HG02973 (cell line): ENCODE measurements around the gene AGBL4.
"Not testable (repeated sequence)": the region's sequence is repeated elsewhere in the genome, so short reads cannot be mapped to it uniquely, and the experiment has no call there.

Source experiments
- ATAC-seq: cut with Tn5 transposase; IDR thresholded peaks from one replicate; pipeline ENCODE4 v1.9.1; 2021; ENCODE audit warnings: moderate library complexity; ENCODE audit not compliant: unreplicated experiment

AGBL4 gene

DNA sequence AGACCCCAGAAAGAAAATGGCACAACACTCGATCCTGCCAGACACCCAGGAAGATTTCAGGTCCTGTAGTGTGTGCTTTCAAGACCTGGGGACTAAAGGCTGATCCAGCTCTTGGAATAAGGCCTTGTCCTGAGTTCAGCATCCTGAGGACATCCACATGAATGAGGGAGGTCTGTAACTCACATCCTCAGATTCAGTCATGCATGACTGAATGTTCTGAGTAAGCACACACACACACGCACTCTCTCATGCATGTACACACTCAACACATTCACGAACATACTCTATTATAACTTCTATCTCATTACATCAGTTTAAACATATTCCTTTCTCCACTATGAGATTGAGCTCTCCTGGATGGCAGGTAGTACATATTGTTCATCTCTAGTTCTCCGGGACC lies 973.7 kb downstream of the AGBL4 start:
- ATAC-seq: no peak

DNA sequence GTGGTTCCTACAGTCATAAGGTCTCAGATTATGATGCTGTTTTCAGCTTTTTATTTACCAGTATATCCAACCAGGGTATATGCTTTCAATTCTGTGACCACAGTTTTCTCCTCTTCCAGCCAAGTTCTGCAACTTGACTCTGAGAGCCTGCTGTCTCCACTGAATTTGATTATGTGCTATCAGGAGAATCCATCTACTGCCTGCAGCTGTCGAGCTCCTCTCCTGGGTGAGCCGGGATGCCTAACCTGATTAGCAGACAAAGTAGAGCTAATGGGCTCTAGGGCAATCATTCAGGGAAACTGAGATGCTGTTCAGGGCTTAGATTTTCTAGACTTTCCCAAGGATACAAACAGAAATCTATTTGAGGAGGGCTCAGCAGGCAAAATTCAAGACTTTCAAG lies 975.6 kb downstream of the AGBL4 start:
- no peak for ATAC-seq

DNA sequence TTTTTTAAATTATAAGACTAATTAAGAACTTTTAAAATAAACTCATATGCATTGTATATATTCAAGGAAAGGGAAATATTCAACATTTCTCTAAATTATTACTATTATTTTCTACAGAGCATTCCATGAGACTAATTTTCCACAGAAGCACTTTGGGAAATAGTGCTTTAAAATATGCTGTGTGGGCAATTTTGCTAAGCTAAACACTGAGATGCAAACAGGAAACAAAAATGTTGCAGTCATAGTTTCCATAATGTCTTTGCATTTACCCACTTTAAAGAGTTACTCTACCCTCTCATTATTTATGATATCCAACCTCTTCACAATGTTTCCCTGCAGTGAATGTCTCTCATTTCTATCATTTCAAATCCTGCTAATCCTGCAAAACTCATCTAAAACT lies 977.4 kb downstream of the AGBL4 start:
- ATAC-seq: no peak

DNA sequence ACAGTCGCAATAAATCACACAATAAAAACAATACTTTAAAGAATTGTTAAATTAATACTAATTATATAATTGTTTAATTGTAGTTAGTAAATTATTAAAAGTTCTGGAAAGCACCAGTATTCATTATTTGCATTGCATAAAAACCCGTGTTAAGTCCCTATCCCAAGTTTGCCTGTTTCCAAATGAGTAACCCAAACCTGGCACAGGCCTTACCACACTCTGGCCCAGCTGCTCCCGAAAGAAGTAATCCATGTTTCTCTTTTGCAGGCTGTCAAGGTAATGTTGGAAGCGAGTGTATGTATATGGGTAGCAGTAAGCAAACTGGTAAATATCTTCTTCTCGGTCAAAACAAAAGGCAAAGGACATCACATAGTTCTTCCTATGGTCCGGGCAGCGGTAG lies 978.4 kb downstream of the AGBL4 start:
- no peak for ATAC-seq

DNA sequence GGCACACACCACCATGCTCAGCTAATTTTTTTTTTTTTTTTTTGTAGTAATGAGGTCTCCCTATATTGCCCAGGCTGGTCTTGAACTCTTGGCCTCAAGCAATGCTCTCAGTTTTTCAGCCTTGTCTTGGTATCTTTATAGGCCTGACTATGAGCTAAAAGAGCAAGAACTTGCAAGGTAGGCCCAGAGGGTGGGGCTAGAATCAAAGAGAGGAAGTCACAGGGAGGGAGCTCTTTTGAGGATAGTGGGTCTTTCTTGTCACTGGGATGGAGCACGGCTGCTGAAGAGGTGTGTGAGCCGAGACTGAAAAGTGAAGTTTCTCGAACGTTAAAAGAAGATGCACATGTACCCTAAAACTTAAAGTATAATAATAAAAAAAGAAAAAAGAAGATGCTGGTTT lies 987.1 kb downstream of the AGBL4 start:
- no peak for ATAC-seq

DNA sequence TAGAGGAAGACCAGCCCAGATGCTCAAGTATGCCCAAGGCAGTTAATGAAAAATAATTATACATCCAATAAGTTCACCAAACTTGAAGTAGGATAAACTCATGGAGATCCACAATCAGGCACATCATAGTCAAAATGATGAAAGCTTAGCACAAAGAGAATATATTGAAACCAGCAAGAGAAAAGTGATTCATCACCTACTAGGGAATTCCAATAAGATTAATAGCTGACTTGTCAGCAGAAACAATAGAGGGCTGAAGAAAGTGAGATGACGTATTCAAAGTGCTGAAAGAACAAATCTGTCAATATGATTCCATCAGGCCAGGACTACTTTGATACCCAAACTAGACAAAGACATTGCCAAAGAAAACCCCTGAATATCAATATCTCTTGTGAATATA lies 995.4 kb downstream of the AGBL4 start:
- no peak for ATAC-seq

DNA sequence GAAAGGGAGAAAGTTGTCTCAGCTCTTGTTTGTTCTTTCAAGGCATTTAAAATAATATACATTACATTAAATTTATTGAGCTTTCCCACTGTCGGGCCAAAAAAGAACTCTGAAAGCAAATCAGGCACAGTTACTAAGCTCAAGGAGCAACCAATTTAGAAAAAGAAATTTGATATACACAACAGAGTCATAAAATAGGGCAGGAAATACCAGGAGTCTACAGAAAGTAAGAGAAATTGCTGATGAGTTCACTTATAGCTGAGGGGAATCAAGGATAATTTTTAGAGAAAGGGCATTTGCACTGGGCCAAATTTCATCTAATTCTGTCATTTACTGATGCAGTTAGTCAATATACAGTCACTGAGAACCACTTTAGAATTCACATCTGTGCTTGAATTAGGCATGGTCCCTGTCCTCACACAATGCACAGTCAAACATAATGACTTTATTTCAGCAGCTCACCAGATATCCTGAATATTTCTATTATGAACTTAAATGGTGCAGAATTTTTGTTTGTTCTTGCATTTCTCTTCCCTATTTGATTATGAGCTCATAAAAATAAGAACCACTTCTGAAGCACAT lies 997.4 kb downstream of the AGBL4 start:
- no peak for ATAC-seq

DNA sequence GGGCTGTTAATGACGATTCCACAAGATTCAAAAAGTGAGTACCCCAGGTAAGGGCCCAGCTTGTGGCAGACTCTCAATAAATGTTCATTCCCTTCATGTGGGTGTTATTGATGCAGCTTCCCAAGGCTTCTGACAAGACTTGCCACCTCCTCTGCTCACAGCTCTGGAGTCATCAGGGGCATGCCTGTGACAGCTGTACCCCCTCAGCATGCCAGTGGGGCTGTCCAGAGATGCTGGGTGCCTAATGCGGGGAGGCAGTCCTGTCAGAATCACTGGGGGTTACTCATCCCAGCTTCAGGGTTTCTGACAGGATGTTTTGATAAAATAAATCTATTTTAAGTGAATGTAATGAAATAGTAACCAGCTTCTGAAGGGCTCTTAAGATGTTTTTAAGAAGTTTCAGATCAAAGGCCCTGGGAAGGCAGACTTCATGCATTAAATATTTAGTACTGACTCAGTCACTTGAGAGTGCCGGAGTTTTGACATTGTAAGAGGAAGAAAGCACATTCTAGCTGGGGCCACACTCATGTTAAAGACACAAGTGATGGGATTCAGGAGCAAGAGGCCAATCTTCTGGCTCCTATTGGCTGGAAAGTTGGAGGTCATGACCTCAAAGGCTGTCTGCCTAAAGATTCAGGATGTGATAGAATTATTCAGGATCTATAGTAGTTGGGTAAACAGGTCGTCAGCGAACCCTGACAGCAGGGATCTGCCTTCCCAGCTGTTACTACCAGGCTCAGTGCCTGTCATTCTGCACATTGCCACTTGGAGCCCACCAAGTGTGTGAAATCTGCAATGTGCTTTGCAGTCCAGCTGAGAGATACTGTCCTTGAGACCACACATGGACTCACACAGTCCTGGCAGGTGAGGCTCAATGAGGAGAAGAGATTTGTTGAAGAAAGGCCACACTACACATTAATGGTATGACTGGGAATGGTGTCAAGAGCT lies 1007.5 kb downstream of the AGBL4 start:
- ATAC-seq: no peak

DNA sequence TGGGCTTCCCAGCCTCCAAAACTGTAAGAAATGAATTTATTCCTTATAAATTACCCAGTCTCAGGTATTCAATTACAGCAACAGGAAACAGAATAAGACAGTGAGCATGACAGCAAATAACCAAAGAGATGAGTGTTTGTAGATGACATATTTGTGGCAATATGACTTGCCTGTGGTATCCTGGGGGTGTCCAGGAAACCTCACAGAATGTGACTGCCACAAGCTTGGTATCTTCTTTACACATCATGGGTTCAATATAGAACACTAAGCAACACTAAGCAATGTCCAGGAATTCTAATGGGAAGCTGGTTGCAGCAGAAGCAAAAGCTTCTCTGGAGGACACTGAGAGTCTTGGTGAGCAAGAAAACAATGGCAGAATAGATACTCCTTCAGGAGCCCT lies 1010.7 kb downstream of the AGBL4 start:
- no peak for ATAC-seq

DNA sequence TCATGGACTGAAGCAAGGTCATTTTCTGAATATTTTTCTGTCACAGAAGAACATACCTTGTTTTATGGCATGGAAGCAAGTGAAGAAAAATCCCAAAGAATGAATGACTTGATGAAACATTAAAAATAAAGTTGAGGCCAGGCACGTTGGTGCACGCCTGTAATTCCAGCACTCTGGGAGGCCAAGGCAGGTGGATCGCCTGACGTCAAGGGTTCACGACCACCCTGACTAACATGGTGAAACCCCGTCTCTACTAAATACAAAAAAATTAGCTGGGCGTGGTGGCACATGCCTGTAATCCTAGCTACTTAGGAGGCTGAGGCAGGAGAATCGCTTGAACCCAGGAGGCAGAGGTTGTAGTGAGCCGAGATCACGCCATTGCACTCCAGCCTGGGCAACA lies 1020.8 kb downstream of the AGBL4 start:
- not testable (repeated sequence) for ATAC-seq

DNA sequence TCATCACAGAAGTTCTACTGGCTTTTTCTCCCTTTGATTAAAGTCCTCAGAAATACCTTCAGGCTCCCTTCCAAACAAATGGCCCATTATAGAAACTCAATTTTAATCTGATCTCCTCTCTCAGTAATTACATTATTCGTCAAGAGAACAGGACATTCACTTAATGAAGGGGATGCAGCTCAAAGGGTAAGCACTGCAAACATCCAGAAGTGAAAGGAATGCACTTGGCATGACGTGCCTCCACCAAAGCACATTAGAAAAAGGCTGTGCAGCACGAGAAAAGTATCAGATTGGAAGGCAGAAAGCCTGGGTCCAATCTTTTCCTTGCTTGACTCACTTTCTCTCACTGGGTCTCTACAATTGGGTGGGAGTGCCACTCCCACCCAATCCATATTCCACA lies 1024.4 kb downstream of the AGBL4 start:
- ATAC-seq: no peak

DNA sequence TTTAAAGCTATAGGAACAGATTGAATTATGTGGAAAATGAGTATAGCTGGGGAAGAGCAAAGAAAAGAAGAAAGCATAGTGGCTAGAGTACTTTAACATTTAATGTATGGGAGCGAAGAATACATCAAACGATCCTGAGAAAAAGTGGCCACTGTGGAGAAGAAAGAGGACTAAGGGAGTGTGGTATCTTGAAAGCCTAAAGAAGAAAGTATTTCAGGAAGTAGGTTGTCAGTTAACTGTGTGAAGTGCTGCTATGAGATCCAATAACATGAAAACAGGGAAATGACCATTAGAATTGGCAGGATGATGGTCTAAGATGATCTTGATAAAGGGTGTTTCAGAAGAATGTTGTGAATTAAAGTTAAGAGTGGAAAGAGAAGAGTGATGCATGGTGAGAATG lies 1027.4 kb downstream of the AGBL4 start:
- ATAC-seq: no peak

DNA sequence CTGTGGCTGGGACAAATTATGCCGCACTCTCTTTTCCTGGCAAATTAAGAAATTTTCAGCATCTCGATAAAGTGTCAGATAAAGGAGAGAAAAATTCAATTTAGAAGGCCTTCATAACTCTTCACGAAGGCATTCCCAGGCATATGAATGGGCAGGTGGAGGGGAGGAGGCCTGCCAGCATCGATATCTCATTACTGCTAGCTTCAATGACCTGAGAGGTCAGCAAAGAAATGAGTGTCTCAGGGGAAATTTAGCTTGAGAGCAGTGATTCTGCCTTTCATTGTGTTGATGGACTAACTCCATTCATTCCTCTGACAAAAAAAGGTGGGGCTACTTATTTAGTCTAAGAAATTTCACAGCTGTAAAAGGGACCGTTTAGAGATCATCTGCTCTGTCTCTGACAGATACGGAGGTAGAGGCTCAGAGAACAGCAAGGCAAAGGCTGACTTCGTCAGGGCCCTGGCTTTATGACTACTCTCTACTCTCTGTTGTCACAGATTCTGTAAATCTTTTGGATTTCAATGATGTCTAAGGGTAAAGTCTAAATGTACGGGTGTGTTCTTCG lies 1035.0 kb downstream of the AGBL4 start:
- no peak for ATAC-seq

DNA sequence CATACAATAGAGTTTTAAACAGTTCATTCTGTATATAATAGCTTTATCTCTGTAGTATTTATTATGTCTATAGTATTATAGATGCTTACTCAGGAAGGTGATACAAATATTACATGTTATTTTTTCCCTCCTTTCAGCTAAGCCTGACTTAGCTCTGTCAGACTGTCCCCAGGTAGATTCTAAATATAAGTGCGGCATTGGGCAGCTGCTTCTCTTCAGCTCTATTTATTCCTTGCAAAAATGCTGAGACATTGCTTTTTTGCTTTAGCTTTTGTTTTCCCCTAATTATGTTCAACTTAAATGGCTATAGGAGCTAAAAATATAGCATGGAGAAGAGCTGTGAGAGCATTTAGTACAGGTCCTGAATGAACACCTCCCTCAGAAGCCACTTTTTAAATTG lies 1043.8 kb downstream of the AGBL4 start:
- ATAC-seq: no peak

DNA sequence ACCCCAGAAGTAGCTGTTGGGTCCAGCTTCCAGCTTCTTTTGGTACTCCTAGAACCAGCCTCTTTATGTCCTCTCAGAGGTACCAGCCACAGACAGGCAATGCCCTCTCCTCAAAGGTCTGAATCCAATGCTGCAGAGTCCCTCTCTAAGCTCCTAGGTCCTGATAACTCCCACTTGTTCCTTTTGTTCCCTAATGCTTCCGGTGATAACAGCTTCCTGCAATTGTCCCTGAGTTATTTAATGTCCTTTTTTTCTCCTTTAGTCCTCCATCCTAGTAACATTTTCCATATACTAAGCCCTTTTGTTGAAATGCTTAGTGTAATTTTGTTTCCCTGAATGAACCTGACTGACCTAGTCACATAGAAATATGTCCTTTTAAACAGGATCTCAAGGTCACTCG lies 1045.3 kb downstream of the AGBL4 start:
- ATAC-seq: no peak

DNA sequence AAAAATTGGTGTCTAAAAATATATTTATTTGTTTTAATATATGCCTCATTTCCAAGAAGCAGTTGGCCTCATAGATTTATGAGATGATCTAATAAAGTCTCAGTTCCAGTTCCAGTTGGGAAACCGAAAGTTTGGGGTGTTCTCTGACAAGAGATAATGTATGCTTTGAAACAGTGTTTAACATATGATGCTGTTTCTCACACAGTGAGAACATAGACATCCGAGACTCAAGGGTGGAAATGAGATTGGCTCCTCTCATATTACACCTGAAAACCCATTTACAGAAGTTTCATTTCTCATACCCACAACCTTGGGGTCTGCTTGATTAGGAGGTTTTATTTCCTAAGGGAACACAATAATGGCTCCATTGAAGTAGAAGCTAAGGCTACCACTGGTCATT lies 1046.5 kb downstream of the AGBL4 start:
- no peak for ATAC-seq

DNA sequence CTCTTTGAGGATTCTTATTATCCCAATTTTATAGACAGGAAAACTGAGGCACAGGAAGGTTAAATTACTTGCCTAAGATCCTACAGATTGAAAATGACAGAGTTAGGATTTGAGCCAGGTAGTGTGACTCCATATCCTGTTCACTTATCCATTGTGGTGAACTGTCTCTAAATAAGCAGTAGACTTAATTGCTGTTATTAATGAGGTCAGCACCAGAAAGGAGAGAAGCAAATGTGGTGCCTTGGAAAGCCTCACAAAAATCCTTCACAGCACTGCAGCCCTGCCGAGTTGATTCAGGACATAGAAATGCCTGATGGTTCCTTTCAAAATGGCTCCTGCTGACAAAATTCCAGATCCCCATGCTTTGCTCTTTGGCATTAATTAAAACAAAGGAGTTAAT lies 1053.8 kb downstream of the AGBL4 start:
- ATAC-seq: no peak

DNA sequence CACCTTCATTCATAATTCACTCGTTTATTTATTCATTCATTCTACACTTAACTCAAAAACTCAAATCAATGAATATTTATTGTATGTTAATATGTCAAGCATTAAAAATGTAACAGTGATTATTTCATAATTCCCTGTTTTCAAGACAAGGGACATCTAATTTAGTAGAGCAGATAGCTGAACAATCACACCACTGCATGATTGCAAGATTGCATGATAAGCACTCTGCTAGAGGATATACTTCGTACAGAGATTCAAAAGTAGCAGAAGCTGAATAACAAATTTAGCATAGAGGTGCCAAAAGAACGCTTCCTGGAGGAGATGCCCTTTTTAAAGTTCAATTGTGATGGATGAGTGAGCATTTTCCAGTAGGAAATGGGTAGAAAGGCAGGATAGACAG lies 1056.4 kb downstream of the AGBL4 start:
- ATAC-seq: no peak

DNA sequence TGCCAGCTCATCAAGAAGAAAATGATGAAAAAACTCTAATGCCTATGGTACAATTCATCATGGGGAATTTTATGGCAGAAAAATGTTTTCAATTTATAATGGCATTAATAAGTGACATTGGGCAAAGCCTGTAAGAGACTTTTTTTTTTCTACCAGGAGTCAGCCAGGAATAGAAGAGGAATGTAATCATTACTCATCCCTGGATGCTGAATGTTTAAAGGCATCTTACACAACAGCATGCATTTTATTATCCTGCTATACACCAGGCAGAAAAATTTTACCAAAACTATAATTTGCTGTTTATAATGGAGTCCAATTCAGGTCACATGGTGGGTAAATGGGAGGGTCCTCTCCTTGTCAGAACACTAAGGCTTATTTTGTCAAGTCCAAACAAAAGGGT lies 1057.2 kb downstream of the AGBL4 start:
- no peak for ATAC-seq

DNA sequence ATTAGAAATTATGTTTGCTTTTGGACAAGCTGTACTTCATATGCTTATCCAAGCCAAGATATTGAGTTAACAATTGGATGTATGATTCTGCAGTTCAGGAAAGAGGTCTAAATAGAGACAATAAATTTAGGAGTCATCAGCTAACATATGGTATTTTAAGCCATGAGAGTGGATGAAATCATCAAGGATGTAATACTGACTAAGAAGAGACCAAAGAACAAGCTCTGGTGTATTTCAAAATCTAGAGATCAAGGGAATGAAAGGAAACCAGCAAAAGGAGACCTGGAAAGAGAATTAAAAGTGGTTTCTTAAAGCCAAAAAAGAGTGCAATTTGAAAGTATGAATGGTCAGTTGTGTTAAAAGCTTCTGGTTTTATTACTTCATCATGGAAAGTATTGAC lies 1063.4 kb downstream of the AGBL4 start:
- no peak for ATAC-seq

DNA sequence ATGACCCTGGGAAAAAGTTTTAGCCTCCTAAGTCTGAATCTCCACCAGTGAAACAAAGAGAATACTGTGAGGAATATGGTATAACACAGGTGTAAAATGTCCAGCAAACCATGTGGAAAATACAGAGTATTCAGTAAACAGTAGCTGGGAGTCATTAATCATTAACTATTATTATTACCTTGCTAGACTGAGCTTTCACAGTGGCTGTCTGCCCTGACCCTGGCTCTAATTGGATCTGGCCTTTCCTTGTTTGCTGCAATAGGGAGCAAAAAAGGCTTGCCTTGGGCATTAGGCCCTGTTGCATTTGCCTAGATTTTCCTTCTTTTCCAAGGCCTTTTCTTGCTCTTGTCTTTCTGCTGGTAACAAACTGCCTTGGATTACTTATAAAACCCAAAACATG lies 1068.0 kb downstream of the AGBL4 start:
- no peak for ATAC-seq

DNA sequence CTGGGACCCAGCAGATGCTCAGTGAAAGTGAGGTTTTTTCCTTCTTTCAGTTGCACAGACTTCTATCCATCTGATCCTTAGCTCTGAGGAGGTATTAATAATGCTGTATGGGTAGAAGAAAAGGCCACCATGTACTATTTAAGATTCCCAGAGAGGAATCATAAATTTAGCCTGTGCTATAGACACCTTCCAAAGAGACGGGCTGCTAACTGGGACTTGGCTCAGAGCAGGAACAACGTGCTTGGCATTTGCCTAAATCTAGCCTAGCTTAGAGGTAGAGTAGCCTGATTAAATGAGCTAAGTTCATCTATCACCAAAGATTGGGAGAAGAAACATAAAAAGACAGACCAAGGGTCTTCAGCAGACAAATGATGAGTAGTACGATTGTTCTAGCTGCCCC lies 1070.1 kb downstream of the AGBL4 start:
- no peak for ATAC-seq
